ENCODE results near the gene DNAH6. TPM values are rescaled to one million over a fixed set of nuclear protein-coding genes. Genes with fewer than 3 reads are reported as not detected.
"Not testable (repeated sequence)": the region's sequence is repeated elsewhere in the genome, so short reads cannot be mapped to it uniquely, and the experiment has no call there.

DNAH6 gene
- total and polyA plus RNA-seq, 2 of the 8 experiments (the other 6 are each of a cell fraction or from before 2014, with no cell fraction given), result 0.06 to 0.43 TPM

DNA sequence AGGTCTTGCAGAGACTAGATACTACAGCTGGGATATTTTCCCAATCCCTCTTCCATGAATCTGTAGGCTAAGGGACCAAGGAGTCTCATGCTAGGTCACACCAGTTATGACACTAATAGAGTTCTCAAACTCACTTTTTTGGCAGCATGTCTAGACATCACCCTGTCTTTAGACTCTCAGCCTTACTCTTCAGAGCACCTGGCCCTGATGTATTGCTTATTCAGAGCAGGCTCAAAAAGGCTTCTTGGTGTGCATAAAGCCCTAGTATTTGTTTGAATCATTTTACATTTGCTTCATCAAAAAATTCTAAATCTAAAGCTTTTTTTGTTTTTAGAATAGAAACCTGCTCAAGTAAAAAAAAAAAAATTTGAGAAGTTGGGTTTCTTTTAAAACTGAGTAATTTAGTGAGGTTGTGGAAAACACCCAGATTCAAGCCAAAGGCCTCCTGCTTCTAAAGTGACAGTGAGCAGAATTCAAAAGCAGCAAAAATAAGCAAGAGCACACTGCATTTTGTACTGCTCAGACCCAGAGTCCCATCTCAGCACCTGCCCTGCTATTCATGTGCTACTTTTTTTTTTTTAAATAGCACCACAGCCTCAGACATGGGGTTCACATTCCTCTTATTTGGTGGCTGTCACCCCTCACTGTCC lies 18.0 kb upstream of the DNAH6 start (continued):
- no peak for TF ChIP-seq SP2 (IDR thresholded peaks at IDR 0.05; ENCODE audit: low read length)

DNA sequence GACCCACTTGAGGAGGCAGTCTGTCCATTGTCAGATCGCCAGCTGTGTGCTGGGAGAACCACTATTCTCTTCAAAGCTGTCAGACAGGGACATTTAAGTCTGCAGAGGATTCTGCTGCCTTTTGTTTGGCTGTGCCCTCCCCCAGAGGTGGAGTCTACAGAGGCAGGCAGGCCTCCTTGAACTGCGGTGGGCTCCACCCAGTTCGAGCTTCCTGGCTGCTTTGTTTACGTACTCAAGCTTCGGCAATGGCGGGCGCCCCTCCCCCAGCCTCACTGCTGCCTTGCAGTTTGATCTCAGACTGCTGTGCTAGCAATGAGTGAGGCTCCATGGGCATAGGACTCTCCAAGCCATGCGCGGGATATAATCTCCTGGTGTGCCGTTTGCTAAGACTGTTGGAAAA lies 5.3 kb upstream of the DNAH6 start:
- H3K36me3 ChIP-seq (ENCODE audit: control insufficient read depth in 2 of 4, insufficient read depth in 4 of 4, low read length in 3 of 4); H3K79me1 ChIP-seq (ENCODE audit: low read depth, low read length); H3K14ac ChIP-seq (ENCODE audit: insufficient read length); FAIRE-seq; H3K9ac ChIP-seq (replicated peaks in 1 of 4; ENCODE audit: extremely low read depth in 1 of 4, low read depth in 3 of 4, low read length in 3 of 4); H3K27me3 ChIP-seq (replicated peaks in 1 of 4; ENCODE audit: control insufficient read depth in 3 of 4, extremely low read depth in 1 of 4, insufficient read depth in 3 of 4, low read length in 3 of 4); H2BK120ac ChIP-seq (replicated peaks; ENCODE audit: low read depth, low read length); H2BK15ac ChIP-seq (ENCODE audit: low read length); H3K4me1 ChIP-seq (replicated peaks in 1 of 4; ENCODE audit: control insufficient read depth in 3 of 4, insufficient read depth in 4 of 4, low read length in 3 of 4); CTCF ChIA-PET (ENCODE audit: partially characterized antibody); H3K4me3 ChIP-seq (ENCODE audit: extremely low read depth in 1 of 4, insufficient read depth in 2 of 4, low read depth in 3 of 4, low read length in 4 of 4); POLR2A ChIA-PET (ENCODE audit: partially characterized antibody); H2AFZ ChIP-seq (ENCODE audit: low read length); H4K5ac ChIP-seq (ENCODE audit: insufficient read length, low read depth, low read length); H2BK12ac ChIP-seq (ENCODE audit: low read depth, low read length); H3K79me2 ChIP-seq (ENCODE audit: control insufficient read depth in 1 of 2, insufficient read depth in 2 of 2, low read length in 2 of 2); H2BK20ac ChIP-seq (ENCODE audit: low read length); H3K56ac ChIP-seq (replicated peaks; ENCODE audit: insufficient read length, low read depth, low read length); H3K18ac ChIP-seq (ENCODE audit: extremely low read depth, low read length); H3K27ac ChIP-seq (ENCODE audit: low read depth, low read length); H3K4me2 ChIP-seq (ENCODE audit: insufficient read depth in 1 of 2, low read depth in 2 of 2, low read length in 2 of 2); H4K8ac ChIP-seq (ENCODE audit: extremely low read depth, insufficient read depth, low read length); DNase-seq (ENCODE audit: low read depth in 1 of 2, low spot score in 2 of 2); H4K20me1 ChIP-seq (replicated peaks in 1 of 2; ENCODE audit: control insufficient read depth in 1 of 2, insufficient read depth in 2 of 2, low read length in 2 of 2); H4K91ac ChIP-seq (replicated peaks; ENCODE audit: insufficient read length, low read length); H3K23me2 ChIP-seq (ENCODE audit: low read depth, low read length); H3K23ac ChIP-seq (ENCODE audit: insufficient read length); H3K4ac ChIP-seq (replicated peaks; ENCODE audit: insufficient read length, low read depth, low read length); H2AK5ac ChIP-seq (ENCODE audit: low read depth, low read length); H2BK5ac ChIP-seq (ENCODE audit: low read depth, low read length): not testable (repeated sequence)
- H3K9me3 ChIP-seq (ENCODE audit: insufficient read depth in 2 of 2, low read depth in 1 of 2, low read length in 1 of 2), result peaks cover 11 to 17% of the 10 kb centered on the region in 2 experiments
- 94% methylated on average over 10 of the region's 10 CpGs; no CpG with 5 or more reads in 1 of the 2 experiments for WGBS, 2 experiments (ENCODE audit: extremely low coverage in 1 of 2, insufficient coverage in 1 of 2, insufficient read length in 1 of 2, insufficient replicate concordance in 2 of 2, low coverage in 1 of 2, low lambda C conversion rate in 2 of 2, missing lambda C conversion rate in 1 of 2)
